ENCODE results near the gene LRIF1. TPM values are rescaled to one million over a fixed set of nuclear protein-coding genes. Genes with fewer than 3 reads are reported as not detected.

Gene LRIF1
- total RNA-seq, 1 experiment from 2014 or later: 17.9 TPM

DNA sequence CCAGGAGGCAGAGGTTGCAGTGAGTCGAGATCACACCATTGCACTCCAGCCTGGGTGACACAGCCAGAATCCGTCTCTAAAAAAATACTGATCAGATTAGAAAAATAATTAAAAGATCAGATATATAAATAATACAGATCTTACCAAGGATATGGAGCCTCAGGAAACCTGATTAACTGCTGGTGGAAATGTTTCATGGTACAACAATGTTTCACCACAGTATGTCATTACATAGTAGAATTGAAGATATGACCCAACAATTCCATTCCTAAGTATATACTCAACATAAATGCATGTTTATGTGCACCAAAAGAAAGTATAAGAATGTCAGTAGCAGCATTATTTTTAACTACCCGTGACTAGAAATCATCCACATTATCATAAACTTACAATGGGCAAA is 49.0 kb downstream of the LRIF1 start:
- DNase-seq: no peak
- Mint-ChIP-seq H3K27me3 (ENCODE audit: unreplicated experiment) (peaks cover 12% of the 10 kb centered on the region), H3K4me1 (ENCODE audit: low read depth, unreplicated experiment) (no peaks in the 10 kb centered on the region), H3K36me3 (ENCODE audit: insufficient read depth, unreplicated experiment) (peaks cover 5% of the 10 kb centered on the region), H3K4me3 (ENCODE audit: low read depth, unreplicated experiment) (no peak overlapping the region), H3K27ac (ENCODE audit: unreplicated experiment) (no peak overlapping the region), H3K9me3 (ENCODE audit: low read depth, unreplicated experiment) (no peaks in the 10 kb centered on the region)
- BruUV-seq (replicated peaks): no TSS peak
- CTCF ChIA-PET: no interaction called here
- intact Hi-C loops (cut with micrococcal nuclease; ENCODE audit: unreplicated experiment): no loop called here
- no peak for TF ChIP-seq CTCF (IDR thresholded peaks at IDR 0.05; ENCODE audit: unreplicated experiment)

GRCh38 chr1:110912784-110913183 is 50.9 kb downstream of the LRIF1 start:
- H3K4me1 Mint-ChIP-seq (ENCODE audit: low read depth, unreplicated experiment): no peaks in the 10 kb centered on the region
- H3K36me3 Mint-ChIP-seq (ENCODE audit: insufficient read depth, unreplicated experiment): peaks cover 5% of the 10 kb centered on the region
- no peaks in the 10 kb centered on the region for H3K9me3 Mint-ChIP-seq (ENCODE audit: low read depth, unreplicated experiment)
- intact Hi-C loops (cut with micrococcal nuclease; ENCODE audit: unreplicated experiment): no loop called here
- H3K4me3 Mint-ChIP-seq (ENCODE audit: low read depth, unreplicated experiment): no peak overlapping the region
- peaks cover 12% of the 10 kb centered on the region for H3K27me3 Mint-ChIP-seq (ENCODE audit: unreplicated experiment)
- no peak for DNase-seq
- TF ChIP-seq CTCF (IDR thresholded peaks at IDR 0.05; ENCODE audit: unreplicated experiment): no peak
- no peak overlapping the region for H3K27ac Mint-ChIP-seq (ENCODE audit: unreplicated experiment)
- CTCF ChIA-PET: no interaction called here
- BruUV-seq (replicated peaks): no TSS peak

DNA sequence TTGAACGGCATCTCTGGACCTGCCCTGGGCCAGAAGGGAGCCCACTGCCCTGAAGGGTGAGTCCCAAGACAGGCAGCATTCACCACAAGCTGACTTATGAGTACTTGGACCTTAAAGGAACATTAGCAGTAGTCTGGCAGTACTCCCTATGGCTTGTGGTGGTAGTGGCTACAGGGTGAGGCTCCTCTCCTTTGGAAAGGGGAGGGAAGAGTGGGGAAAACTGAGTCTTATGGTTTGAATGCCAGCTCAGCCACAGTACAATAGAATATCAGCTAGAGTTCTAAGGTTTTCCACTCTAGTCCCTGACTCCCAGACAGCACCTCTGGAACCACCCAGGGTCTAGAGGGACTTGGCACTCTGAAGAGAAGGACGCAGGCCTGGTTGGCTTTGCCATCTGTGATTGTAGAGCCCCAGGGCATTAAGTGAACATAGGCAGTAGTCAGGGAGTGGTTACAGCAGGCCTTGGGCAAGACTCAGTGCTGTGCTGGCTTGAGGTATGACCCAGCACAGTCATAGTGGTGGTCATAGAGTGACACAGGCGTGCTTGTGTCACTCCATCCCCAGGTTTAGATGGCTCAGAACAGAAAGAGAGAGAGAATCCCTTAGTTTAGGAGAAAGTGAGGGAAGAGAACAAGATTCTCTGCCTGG is 59.7 kb downstream of the LRIF1 start:
- intact Hi-C loops (cut with micrococcal nuclease; ENCODE audit: unreplicated experiment): no loop called here

DNA sequence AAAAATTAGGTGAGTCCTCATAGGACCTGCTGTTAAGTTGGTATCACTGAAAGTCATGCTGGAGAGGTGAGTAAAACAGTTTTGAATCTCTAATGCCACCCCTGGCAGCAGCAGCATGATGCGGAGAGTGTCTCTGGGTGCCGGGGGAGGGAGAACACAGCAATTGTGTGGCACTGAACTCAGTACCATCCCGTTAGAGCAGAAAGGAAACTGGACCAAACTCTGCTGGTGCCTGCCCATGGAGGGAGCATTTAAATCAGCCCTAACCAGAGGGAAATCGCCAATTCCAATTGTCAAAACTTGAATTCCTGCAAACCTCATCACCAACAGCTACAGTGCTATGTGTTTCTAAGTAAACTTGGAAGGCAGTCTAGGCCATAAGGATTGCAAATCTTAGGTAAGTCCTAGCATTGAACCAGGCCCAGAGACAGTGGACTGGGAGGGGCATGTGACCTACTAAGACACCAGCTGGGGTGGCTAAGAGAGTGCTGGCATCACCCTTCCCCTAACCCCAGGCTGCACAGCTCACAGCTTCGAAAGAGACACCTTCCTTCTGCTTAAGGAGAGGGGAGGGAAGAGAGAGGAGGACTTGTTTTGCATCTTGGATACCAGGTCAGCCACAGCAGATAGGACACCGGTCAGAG is 60.8 kb downstream of the LRIF1 start:
- no peak overlapping the region for H3K27ac Mint-ChIP-seq (ENCODE audit: unreplicated experiment)
- intact Hi-C loops (cut with micrococcal nuclease; ENCODE audit: unreplicated experiment): no loop called here
- H3K4me1 Mint-ChIP-seq (ENCODE audit: low read depth, unreplicated experiment): no peaks in the 10 kb centered on the region
- CTCF ChIA-PET: no interaction called here
- H3K4me3 Mint-ChIP-seq (ENCODE audit: low read depth, unreplicated experiment): no peak overlapping the region
- no peak for TF ChIP-seq CTCF (IDR thresholded peaks at IDR 0.05; ENCODE audit: unreplicated experiment)
- H3K9me3 Mint-ChIP-seq (ENCODE audit: low read depth, unreplicated experiment): no peaks in the 10 kb centered on the region
- BruUV-seq (replicated peaks): no TSS peak
- DNase-seq: no peak
- no peaks in the 10 kb centered on the region for H3K36me3 Mint-ChIP-seq (ENCODE audit: insufficient read depth, unreplicated experiment)
- H3K27me3 Mint-ChIP-seq (ENCODE audit: unreplicated experiment): peaks cover 20% of the 10 kb centered on the region

More for the DNA sequence above, 59.7 kb downstream of the LRIF1 start:
- TF ChIP-seq CTCF (IDR thresholded peaks at IDR 0.05; ENCODE audit: unreplicated experiment): no peak
- no peak overlapping the region for H3K4me3 Mint-ChIP-seq (ENCODE audit: low read depth, unreplicated experiment)
- DNase-seq: no peak
- peaks cover 16% of the 10 kb centered on the region for H3K27me3 Mint-ChIP-seq (ENCODE audit: unreplicated experiment)
- H3K4me1 Mint-ChIP-seq (ENCODE audit: low read depth, unreplicated experiment): no peaks in the 10 kb centered on the region
- CTCF ChIA-PET: interaction anchor here (0.7 kb wide), 1 partner anchor 10 kb away, joined by 3 read pairs; no protein-coding TSS in a partner anchor
- no peaks in the 10 kb centered on the region for H3K36me3 Mint-ChIP-seq (ENCODE audit: insufficient read depth, unreplicated experiment)
- BruUV-seq (replicated peaks): no TSS peak
- H3K27ac Mint-ChIP-seq (ENCODE audit: unreplicated experiment): no peak overlapping the region
- H3K9me3 Mint-ChIP-seq (ENCODE audit: low read depth, unreplicated experiment): no peaks in the 10 kb centered on the region
